K562 (cell line): ENCODE measurements around the gene PPP1R14D. TPM values are rescaled to one million over a fixed set of nuclear protein-coding genes. Genes with fewer than 3 reads are reported as not detected.
A peak's percentile ranks its signal among the peaks of the same experiment; 100 is the strongest.

Source experiments
- BCOR ChIP-seq: fragments of 450-650 bp; IDR thresholded peaks from 2 replicates; pipeline ENCODE4 v1.6.1; 2016
- CCNT2 ChIP-seq: IDR thresholded peaks from 2 replicates; pipeline ENCODE4 v1.6.1; 2011; ENCODE audit warnings: borderline replicate concordance, low read depth, mild to moderate bottlenecking, moderate library complexity, mixed read lengths, low read length; ENCODE audit not compliant: insufficient read length; ENCODE audit errors: extremely low read depth
- ERF ChIP-seq: fragments of 450-650 bp; formaldehyde crosslinking; IDR thresholded peaks from 2 replicates; pipeline ENCODE4 v1.4.0; 2020; ENCODE audit warnings: mild to moderate bottlenecking, mixed read lengths
- EWSR1 ChIP-seq: fragments of 450-650 bp; IDR thresholded peaks from 2 replicates; pipeline ENCODE4 v1.6.1; 2018; ENCODE audit warnings: borderline replicate concordance, mild to moderate bottlenecking, low read depth, moderate library complexity; ENCODE audit not compliant: partially characterized antibody
- EZH2 ChIP-seq: IDR thresholded peaks from 2 replicates; pipeline ENCODE4 v1.6.1; 2012; ENCODE audit warnings: low read depth, mild to moderate bottlenecking, inconsistent platforms, low read length, borderline replicate concordance
- FUS ChIP-seq: fragments of 200-400 bp; formaldehyde crosslinking; optimal IDR thresholded peaks from 2 replicates; pipeline ENCODE3; 2017; ENCODE audit warnings: low read depth, low read length
- GATAD2A ChIP-seq: fragments of 450-650 bp; IDR thresholded peaks from 2 replicates; pipeline ENCODE4 v1.6.1; 2017
- LEF1 ChIP-seq: fragments of 450-650 bp; IDR thresholded peaks from 2 replicates; pipeline ENCODE4 v1.6.1; 2016; ENCODE audit warnings: mild to moderate bottlenecking
- MEF2A ChIP-seq: IDR thresholded peaks from 2 replicates; pipeline ENCODE4 v1.6.1; 2011; ENCODE audit warnings: low read depth, mild to moderate bottlenecking, low read length, moderate library complexity; ENCODE audit not compliant: control insufficient read depth
- NCOA2 ChIP-seq, 2 experiments: fragments of 450-650 bp; IDR thresholded peaks; 2 replicates each; pipeline ENCODE4 v1.6.1; 2018; ENCODE audit warnings: mild to moderate bottlenecking in 2 of 2, moderate library complexity in 1 of 2; ENCODE audit not compliant: partially characterized antibody in 2 of 2
- RB1 ChIP-seq: fragments of 450-650 bp; IDR thresholded peaks from 2 replicates; pipeline ENCODE4 v1.6.1; 2017; ENCODE audit warnings: low read depth, mild to moderate bottlenecking
- STAT5B ChIP-seq: fragments of 250-450 bp; sonication (Bioruptor Pico); IDR thresholded peaks from 2 replicates; pipeline ENCODE4 v1.8.0; 2021; ENCODE audit warnings: mild to moderate bottlenecking, inconsistent platforms
- ZNF764 ChIP-seq: fragments of 250-450 bp; sonication (Bioruptor Pico); IDR thresholded peaks from 2 replicates; pipeline ENCODE4 v1.4.0; 2020; ENCODE audit warnings: low read depth, mild to moderate bottlenecking, moderate library complexity
- polyA plus RNA-seq, 8 experiments: library from polyadenylated mRNA; depleted of rRNA in 4 of 8; stranded (reverse) in 5 of 8; unstranded in 3 of 8; fragments of >200 nt; fragmentation: Nextera tagmentation in 2 of 8; fragmentation: Illumina TruSeq in 1 of 8; extraction: Ambion mirVana in 2 of 8; extraction: Trizol in 1 of 8; gene quantifications; 2 replicates each; pipeline versions ENCODE4 v1.2.1 to v1.2.3, GENCODE V29; 2011 to 2014; ENCODE audit warnings: inconsistent platforms in 1 of 8, missing spikeins in 1 of 8
- total RNA-seq, 7 experiments: library from RNA; depleted of rRNA in 6 of 7; stranded (reverse); fragments of >200 nt in 6 of 7; fragmentation: Illumina TruSeq in 2 of 7; extraction: Trizol in 2 of 7; gene quantifications; 2 replicates each; pipeline versions ENCODE4 v1.2.1 to v1.2.3, GENCODE V29; 2011 to 2021; ENCODE audit warnings: low replicate concordance in 1 of 7
- TF ChIP-seq, protein P1 (sequence below): fragments of 250-450 bp; sonication (Bioruptor Pico); IDR thresholded peaks from 2 replicates; pipeline ENCODE4 v1.8.0; 2022; ENCODE audit warnings: moderate library complexity, mild to moderate bottlenecking, inconsistent platforms
- TF ChIP-seq, protein P2 (sequence below), 2 experiments: fragments of 450-650 bp; IDR thresholded peaks; 2 replicates each; pipeline ENCODE4 v1.6.1; 2018; ENCODE audit warnings: mild to moderate bottlenecking in 2 of 2, low read depth in 1 of 2; ENCODE audit not compliant: partially characterized antibody in 2 of 2
- TF ChIP-seq, protein P3 (sequence below): IDR thresholded peaks from 3 replicates; pipeline ENCODE4 v1.6.1; 2011; ENCODE audit warnings: borderline replicate concordance, mild to moderate bottlenecking, moderate library complexity; ENCODE audit not compliant: insufficient read length; ENCODE audit errors: extremely low read depth
- TF ChIP-seq, protein P4 (sequence below): fragments of 450-650 bp; IDR thresholded peaks from 2 replicates; pipeline ENCODE4 v1.6.1; 2016; ENCODE audit warnings: antibody characterized with exemption

Gene PPP1R14D
- total and polyA plus RNA-seq, 9 of the 15 experiments (the other 6 are each of a cell fraction or from before 2014, with no cell fraction given) = 0.11 to 0.18 TPM; not detected in 7

DNA sequence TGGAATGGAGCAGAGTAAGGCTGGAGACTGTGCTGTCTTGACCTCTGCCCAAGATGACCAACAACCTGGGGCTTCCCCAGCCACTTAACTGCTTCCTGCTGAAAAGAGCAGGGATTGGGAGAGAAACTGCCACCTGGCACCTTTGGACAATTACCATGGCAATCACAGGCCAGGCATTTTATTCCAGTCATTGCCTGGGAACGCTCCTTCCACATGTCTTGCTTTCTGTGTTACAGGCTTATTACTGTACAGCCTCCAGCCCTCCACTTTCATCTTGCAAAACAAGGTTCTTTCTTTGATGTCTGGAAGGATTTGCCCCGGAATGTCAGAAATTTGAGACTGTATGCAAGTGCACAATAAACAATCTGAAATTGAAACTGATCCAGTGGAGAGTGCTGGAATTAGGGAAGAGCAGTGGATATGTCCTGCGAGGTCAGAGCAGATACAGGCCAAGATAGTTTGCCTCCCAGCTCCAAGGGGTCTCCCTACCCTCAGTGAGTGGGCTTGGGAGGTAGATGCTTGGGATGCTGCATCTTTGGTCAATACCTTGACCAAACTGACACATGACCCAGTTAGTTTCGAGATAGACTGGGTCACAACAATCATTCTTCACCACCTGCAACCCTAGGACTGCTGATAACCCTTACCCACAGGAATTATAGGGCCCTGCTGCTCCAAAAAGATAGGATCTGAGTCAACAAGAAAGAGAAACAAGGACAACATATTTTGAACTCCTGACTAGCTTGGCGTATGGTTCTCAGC, 2.7 kb downstream of the PPP1R14D start (continued):
- TF ChIP-seq, protein P1, sequence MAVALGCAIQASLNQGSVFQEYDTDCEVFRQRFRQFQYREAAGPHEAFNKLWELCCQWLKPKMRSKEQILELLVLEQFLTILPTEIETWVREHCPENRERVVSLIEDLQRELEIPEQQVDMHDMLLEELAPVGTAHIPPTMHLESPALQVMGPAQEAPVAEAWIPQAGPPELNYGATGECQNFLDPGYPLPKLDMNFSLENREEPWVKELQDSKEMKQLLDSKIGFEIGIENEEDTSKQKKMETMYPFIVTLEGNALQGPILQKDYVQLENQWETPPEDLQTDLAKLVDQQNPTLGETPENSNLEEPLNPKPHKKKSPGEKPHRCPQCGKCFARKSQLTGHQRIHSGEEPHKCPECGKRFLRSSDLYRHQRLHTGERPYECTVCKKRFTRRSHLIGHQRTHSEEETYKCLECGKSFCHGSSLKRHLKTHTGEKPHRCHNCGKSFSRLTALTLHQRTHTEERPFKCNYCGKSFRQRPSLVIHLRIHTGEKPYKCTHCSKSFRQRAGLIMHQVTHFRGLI (CRISPR knock-in tag) = no peak
- TF ChIP-seq GATAD2A (no peak), CCNT2 (peak; percentile 87), BCOR (peak; percentile 83), LEF1 (peak; percentile 97; the same call in 1 of the 2 replicates), EWSR1 (no peak), EZH2 (no peak), STAT5B (no peak), NCOA2 (IDR thresholded peaks at IDR 0.05; ENCODE audit: partially characterized antibody in 2 of 2) (peak in 1 of 2 experiments; percentile 65), RB1 (peak; percentile 45; the same call in 1 of the 2 replicates), ERF (CRISPR knock-in tag) (no peak), MEF2A (no peak), ZNF764 (no peak), FUS (no peak)
- TF ChIP-seq, protein P2, sequence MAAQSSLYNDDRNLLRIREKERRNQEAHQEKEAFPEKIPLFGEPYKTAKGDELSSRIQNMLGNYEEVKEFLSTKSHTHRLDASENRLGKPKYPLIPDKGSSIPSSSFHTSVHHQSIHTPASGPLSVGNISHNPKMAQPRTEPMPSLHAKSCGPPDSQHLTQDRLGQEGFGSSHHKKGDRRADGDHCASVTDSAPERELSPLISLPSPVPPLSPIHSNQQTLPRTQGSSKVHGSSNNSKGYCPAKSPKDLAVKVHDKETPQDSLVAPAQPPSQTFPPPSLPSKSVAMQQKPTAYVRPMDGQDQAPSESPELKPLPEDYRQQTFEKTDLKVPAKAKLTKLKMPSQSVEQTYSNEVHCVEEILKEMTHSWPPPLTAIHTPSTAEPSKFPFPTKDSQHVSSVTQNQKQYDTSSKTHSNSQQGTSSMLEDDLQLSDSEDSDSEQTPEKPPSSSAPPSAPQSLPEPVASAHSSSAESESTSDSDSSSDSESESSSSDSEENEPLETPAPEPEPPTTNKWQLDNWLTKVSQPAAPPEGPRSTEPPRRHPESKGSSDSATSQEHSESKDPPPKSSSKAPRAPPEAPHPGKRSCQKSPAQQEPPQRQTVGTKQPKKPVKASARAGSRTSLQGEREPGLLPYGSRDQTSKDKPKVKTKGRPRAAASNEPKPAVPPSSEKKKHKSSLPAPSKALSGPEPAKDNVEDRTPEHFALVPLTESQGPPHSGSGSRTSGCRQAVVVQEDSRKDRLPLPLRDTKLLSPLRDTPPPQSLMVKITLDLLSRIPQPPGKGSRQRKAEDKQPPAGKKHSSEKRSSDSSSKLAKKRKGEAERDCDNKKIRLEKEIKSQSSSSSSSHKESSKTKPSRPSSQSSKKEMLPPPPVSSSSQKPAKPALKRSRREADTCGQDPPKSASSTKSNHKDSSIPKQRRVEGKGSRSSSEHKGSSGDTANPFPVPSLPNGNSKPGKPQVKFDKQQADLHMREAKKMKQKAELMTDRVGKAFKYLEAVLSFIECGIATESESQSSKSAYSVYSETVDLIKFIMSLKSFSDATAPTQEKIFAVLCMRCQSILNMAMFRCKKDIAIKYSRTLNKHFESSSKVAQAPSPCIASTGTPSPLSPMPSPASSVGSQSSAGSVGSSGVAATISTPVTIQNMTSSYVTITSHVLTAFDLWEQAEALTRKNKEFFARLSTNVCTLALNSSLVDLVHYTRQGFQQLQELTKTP (IDR thresholded peaks at IDR 0.05; ENCODE audit: low read depth in 1 of 2, partially characterized antibody in 2 of 2) = peak in 1 of 2 experiments; percentile 86
- TF ChIP-seq, protein P3, sequence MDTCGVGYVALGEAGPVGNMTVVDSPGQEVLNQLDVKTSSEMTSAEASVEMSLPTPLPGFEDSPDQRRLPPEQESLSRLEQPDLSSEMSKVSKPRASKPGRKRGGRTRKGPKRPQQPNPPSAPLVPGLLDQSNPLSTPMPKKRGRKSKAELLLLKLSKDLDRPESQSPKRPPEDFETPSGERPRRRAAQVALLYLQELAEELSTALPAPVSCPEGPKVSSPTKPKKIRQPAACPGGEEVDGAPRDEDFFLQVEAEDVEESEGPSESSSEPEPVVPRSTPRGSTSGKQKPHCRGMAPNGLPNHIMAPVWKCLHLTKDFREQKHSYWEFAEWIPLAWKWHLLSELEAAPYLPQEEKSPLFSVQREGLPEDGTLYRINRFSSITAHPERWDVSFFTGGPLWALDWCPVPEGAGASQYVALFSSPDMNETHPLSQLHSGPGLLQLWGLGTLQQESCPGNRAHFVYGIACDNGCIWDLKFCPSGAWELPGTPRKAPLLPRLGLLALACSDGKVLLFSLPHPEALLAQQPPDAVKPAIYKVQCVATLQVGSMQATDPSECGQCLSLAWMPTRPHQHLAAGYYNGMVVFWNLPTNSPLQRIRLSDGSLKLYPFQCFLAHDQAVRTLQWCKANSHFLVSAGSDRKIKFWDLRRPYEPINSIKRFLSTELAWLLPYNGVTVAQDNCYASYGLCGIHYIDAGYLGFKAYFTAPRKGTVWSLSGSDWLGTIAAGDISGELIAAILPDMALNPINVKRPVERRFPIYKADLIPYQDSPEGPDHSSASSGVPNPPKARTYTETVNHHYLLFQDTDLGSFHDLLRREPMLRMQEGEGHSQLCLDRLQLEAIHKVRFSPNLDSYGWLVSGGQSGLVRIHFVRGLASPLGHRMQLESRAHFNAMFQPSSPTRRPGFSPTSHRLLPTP = no peak
- TF ChIP-seq, protein P4, sequence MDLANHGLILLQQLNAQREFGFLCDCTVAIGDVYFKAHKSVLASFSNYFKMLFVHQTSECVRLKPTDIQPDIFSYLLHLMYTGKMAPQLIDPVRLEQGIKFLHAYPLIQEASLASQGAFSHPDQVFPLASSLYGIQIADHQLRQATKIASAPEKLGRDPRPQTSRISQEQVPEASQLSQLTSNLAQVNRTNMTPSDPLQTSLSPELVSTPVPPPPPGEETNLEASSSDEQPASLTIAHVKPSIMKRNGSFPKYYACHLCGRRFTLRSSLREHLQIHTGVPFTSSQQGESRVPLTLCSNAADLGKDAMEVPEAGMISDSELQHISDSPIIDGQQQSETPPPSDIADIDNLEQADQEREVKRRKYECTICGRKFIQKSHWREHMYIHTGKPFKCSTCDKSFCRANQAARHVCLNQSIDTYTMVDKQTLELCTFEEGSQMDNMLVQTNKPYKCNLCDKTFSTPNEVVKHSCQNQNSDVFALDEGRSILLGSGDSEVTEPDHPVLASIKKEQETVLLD = no peak
